Endothelial cell of umbilical vein (primary cell): ENCODE results near the gene SLC38A9. TPM values are rescaled to one million over a fixed set of nuclear protein-coding genes. Genes with fewer than 3 reads are reported as not detected.

Experiments
- BruUV-seq: library from RNA; stranded (reverse); fragments of 400-500 nt; replicated peaks from 2 replicates; lab custom pipeline; 2021; lab: Mats Ljungman, UMichigan
- CTCF ChIA-PET: fragments of 300-600, 350-600 bp; sonication (Branson Sonifier 250); formaldehyde crosslinking; loops from one replicate; lab custom pipeline; 2021; ENCODE audit warnings: antibody characterized with exemption, inconsistent platforms; lab: Charles Lee
- POLR2A ChIA-PET: fragments of 300-600, 350-600 bp; sonication (Branson Sonifier 250); formaldehyde crosslinking; loops from one replicate; lab custom pipeline; 2021; ENCODE audit warnings: antibody characterized with exemption, inconsistent platforms; lab: Charles Lee
- DNase-seq: peaks from one replicate; pipeline ENCODE4 v3.0.0-alpha.2; 2011; ENCODE audit warnings: low read depth, low spot score
- FAIRE-seq: peaks from 2 replicates; lab custom pipeline; 2011; peaks lifted over from hg19 to GRCh38; lab: Jason Lieb, UNC
- H2AFZ ChIP-seq: 2 replicates; pipeline ENCODE4 v1.6.0; 2012; ENCODE audit warnings: low read depth, low read length, control low read depth, inconsistent platforms
- H3K27ac ChIP-seq: 2 replicates; pipeline ENCODE4 v1.5.1; 2011; ENCODE audit warnings: low read depth, mild to moderate bottlenecking, control low read depth, low read length, moderate library complexity; ENCODE audit not compliant: insufficient read depth
- H3K27me3 ChIP-seq, 2 experiments: 2 replicates each; pipeline versions ENCODE4 v1.6.0 to v1.6.1; 2011; ENCODE audit warnings: low read length in 2 of 2, mixed read lengths in 1 of 2; ENCODE audit not compliant: control insufficient read depth in 2 of 2, insufficient read depth in 2 of 2
- H3K36me3 ChIP-seq, 2 experiments: 2 replicates in 1 of 2; 3 replicates in 1 of 2; pipeline ENCODE4 v1.5.1; 2011; ENCODE audit warnings: low read length in 2 of 2, mild to moderate bottlenecking in 1 of 2, moderate library complexity in 1 of 2; ENCODE audit not compliant: control insufficient read depth in 2 of 2, insufficient read depth in 2 of 2; ENCODE audit errors: extremely low read depth in 1 of 2
- H3K4me1 ChIP-seq: 3 replicates; pipeline ENCODE4 v1.5.1; 2011; ENCODE audit warnings: mild to moderate bottlenecking, low read length; ENCODE audit not compliant: control insufficient read depth, insufficient read depth; ENCODE audit errors: extremely low read depth
- H3K4me2 ChIP-seq: 2 replicates; pipeline ENCODE4 v1.6.1; 2011; ENCODE audit warnings: low read length, control low read depth, mixed read lengths; ENCODE audit not compliant: insufficient read depth
- H3K4me3 ChIP-seq, 3 experiments: fragments of 200-600 bp in 1 of 3; sonication (generic), shearing (Covaris generic) in 1 of 3; replicated peaks in 1 of 3; 2 replicates each; pipeline ENCODE4 v1.5.1; 2011 to 2016; ENCODE audit warnings: control low read depth in 3 of 3, low read length in 3 of 3, mild to moderate bottlenecking in 2 of 3, inconsistent platforms in 1 of 3, low read depth in 1 of 3, moderate library complexity in 1 of 3; ENCODE audit not compliant: insufficient read depth in 1 of 3
- H3K79me2 ChIP-seq: 2 replicates; pipeline ENCODE4 v1.6.0; 2012; ENCODE audit warnings: low read length, inconsistent platforms; ENCODE audit not compliant: control insufficient read depth, insufficient read depth
- H3K9ac ChIP-seq: replicated peaks from 2 replicates; pipeline ENCODE3; 2011; ENCODE audit warnings: low read length, control low read depth; ENCODE audit not compliant: insufficient read depth; ENCODE audit errors: extremely low read depth
- H3K9me1 ChIP-seq: replicated peaks from 3 replicates; pipeline ENCODE4 v1.6.0; 2011; ENCODE audit warnings: mild to moderate bottlenecking, low read length; ENCODE audit not compliant: control insufficient read depth, insufficient read depth; ENCODE audit errors: extremely low read depth
- H3K9me3 ChIP-seq: replicated peaks from 2 replicates; pipeline ENCODE4 v1.5.1; 2012; ENCODE audit warnings: low read length, inconsistent platforms; ENCODE audit not compliant: control insufficient read depth, insufficient read depth
- H4K20me1 ChIP-seq: replicated peaks from 2 replicates; pipeline ENCODE3; 2011; ENCODE audit warnings: mild to moderate bottlenecking, low read length; ENCODE audit not compliant: control insufficient read depth, insufficient read depth; ENCODE audit errors: extremely low read depth
- CTCF ChIP-seq, 2 donors: IDR thresholded peaks; 1 replicate in 1 of 2; 2 replicates in 1 of 2; pipeline ENCODE4 v1.5.1; 2011; ENCODE audit warnings: low read length in 2 of 2, mild to moderate bottlenecking in 2 of 2, moderate library complexity in 2 of 2, control low read depth in 1 of 2, inconsistent platforms in 1 of 2, low read depth in 1 of 2; ENCODE audit not compliant: insufficient read depth in 1 of 2; ENCODE audit errors: extremely low read depth in 1 of 2
- EZH2 ChIP-seq: IDR thresholded peaks from 2 replicates; pipeline ENCODE4 v1.6.1; 2012; ENCODE audit warnings: borderline replicate concordance, low read depth, mild to moderate bottlenecking, moderate library complexity, low read length, inconsistent platforms; ENCODE audit not compliant: severe bottlenecking
- FOS ChIP-seq: IDR thresholded peaks from 2 replicates; pipeline ENCODE4 v1.6.1; 2011; ENCODE audit warnings: mild to moderate bottlenecking, low read length, moderate library complexity, borderline replicate concordance; ENCODE audit not compliant: insufficient read depth
- GATA2 ChIP-seq: IDR thresholded peaks from 2 replicates; pipeline ENCODE4 v1.7.0; 2011; ENCODE audit warnings: low read depth, mild to moderate bottlenecking, moderate library complexity, mixed read lengths, low read length; ENCODE audit not compliant: insufficient read length, insufficient read depth
- JUN ChIP-seq: IDR thresholded peaks from 2 replicates; pipeline ENCODE4 v1.6.1; 2011; ENCODE audit warnings: borderline replicate concordance, low read depth; ENCODE audit not compliant: insufficient read length, insufficient read depth
- MAX ChIP-seq: IDR thresholded peaks from 2 replicates; pipeline ENCODE4 v1.6.1; 2011; ENCODE audit not compliant: insufficient read depth, insufficient read length
- MYC ChIP-seq: IDR thresholded peaks from one replicate; pipeline ENCODE4 v1.6.1; 2011; ENCODE audit warnings: mild to moderate bottlenecking, low read depth, low read length
- POLR2A ChIP-seq: IDR thresholded peaks from 2 replicates; pipeline ENCODE4 v1.6.1; 2012; ENCODE audit warnings: low read depth, mild to moderate bottlenecking, control low read depth, low read length
- POLR2AphosphoS5 ChIP-seq: IDR thresholded peaks from 2 replicates; pipeline ENCODE4 v1.6.1; 2012; ENCODE audit warnings: low read depth, mild to moderate bottlenecking, control low read depth, low read length, moderate library complexity; ENCODE audit not compliant: insufficient read depth
- dilution Hi-C: fragments of 300-500 bp; cut with MboI; formaldehyde crosslinking; loops from one replicate; pipeline ENCODE4 v1.15.0; 2019; ENCODE audit warnings: low sequenced_read_pairs; ENCODE audit not compliant: extremely low pct_ligation_motif_present
- intact Hi-C: fragments of 100-400 bp; cut with micrococcal nuclease; formaldehyde crosslinking; loops from one replicate; pipeline ENCODE4 v1.10.0; 2022
- polyA plus RNA-seq, 4 experiments: library from polyadenylated mRNA; depleted of rRNA in 3 of 4; stranded (reverse) in 3 of 4; unstranded in 1 of 4; fragments of >200 nt; gene quantifications; 2 replicates each; pipeline versions ENCODE4 v1.2.1 to v1.2.3, GENCODE V29; 2011 to 2012; ENCODE audit warnings: missing spikeins in 1 of 4
- total RNA-seq: library from RNA; stranded (reverse); gene quantifications from 2 replicates; pipeline ENCODE4 v1.2.3, GENCODE V29; 2021

SLC38A9 gene
- total and polyA plus RNA-seq, 2 donors (not counting 3 experiments of a cell fraction or from before 2014, with no cell fraction given), result 14.1 to 24.9 TPM

GRCh38 chr5:55731848-55732247 lies 19.7 kb upstream of the SLC38A9 start:
- no peaks in the 10 kb centered on the region for H3K79me2 ChIP-seq
- intact Hi-C loops (no loop called here), dilution Hi-C loops (no loop called here)
- no TSS peak for BruUV-seq
- H3K4me1 ChIP-seq, result no peaks in the 10 kb centered on the region
- CTCF ChIA-PET, result no interaction called here
- no peak overlapping the region for H3K27ac ChIP-seq
- no peak overlapping the region for H3K4me3 ChIP-seq
- H3K9ac ChIP-seq, result no peak overlapping the region
- POLR2A ChIA-PET, result no interaction called here
- no peaks in the 10 kb centered on the region for H4K20me1 ChIP-seq
- DNase-seq (no peak), FAIRE-seq (no peak)
- no peak for TF ChIP-seq JUN
- TF ChIP-seq MAX, result no peak
- TF ChIP-seq POLR2AphosphoS5, result no peak
- TF ChIP-seq MYC, result no peak
- TF ChIP-seq POLR2A, result no peak
- no peak for TF ChIP-seq CTCF (IDR thresholded peaks at IDR 0.05; ENCODE audit: extremely low read depth in 1 of 2, insufficient read depth in 1 of 2, low read depth in 1 of 2, low read length in 2 of 2)
- no peak for TF ChIP-seq GATA2
- no peak for TF ChIP-seq FOS
- TF ChIP-seq EZH2, result no peak
- peaks cover 0 to 1% of the 10 kb centered on the region in 2 experiments for H3K27me3 ChIP-seq
- H3K9me3 ChIP-seq, result no peaks in the 10 kb centered on the region
- no peak overlapping the region for H3K4me2 ChIP-seq
- H3K9me1 ChIP-seq, result no peaks in the 10 kb centered on the region
- no peak overlapping the region for H2AFZ ChIP-seq
- no peaks in the 10 kb centered on the region for H3K36me3 ChIP-seq
